HG03064 (cell line): ENCODE measurements around the gene TRPV3.
"Not testable (repeated sequence)": the region's sequence is repeated elsewhere in the genome, so short reads cannot be mapped to it uniquely, and the experiment has no call there.

Experiments
- ATAC-seq: cut with Tn5 transposase; IDR thresholded peaks from one replicate; pipeline ENCODE4 v1.9.1; 2021; ENCODE audit warnings: low read depth; ENCODE audit not compliant: unreplicated experiment

TRPV3 gene

GRCh38 chr17:3527896-3528295 lies 29.7 kb downstream of the TRPV3 start:
- ATAC-seq: no peak

GRCh38 chr17:3527468-3527867 lies 30.1 kb downstream of the TRPV3 start:
- ATAC-seq: no peak

GRCh38 chr17:3526971-3527370 lies 30.6 kb downstream of the TRPV3 start:
- ATAC-seq: no peak

- ATAC-seq: no peak
Observed at GRCh38 chr17:3526491-3526890, 31.1 kb downstream of the TRPV3 start.

GRCh38 chr17:3524024-3524423 lies 33.6 kb downstream of the TRPV3 start:
- ATAC-seq: no peak

- not testable (repeated sequence) for ATAC-seq
Observed at GRCh38 chr17:3519472-3519871, 38.1 kb downstream of the TRPV3 start.

GRCh38 chr17:3514873-3515272 lies 42.7 kb downstream of the TRPV3 start:
- no peak for ATAC-seq

- ATAC-seq: not testable (repeated sequence)
Observed at GRCh38 chr17:3514167-3514566, 43.4 kb downstream of the TRPV3 start.

GRCh38 chr17:3513305-3514035 lies 44.1 kb downstream of the TRPV3 start:
- no peak for ATAC-seq

- ATAC-seq: no peak
Observed at GRCh38 chr17:3512505-3513171, 45.0 kb downstream of the TRPV3 start.

- ATAC-seq: no peak
Observed at GRCh38 chr17:3511852-3512504, 45.6 kb downstream of the TRPV3 start.

GRCh38 chr17:3510090-3510489 lies 47.5 kb downstream of the TRPV3 start:
- no peak for ATAC-seq

- no peak for ATAC-seq
Observed at GRCh38 chr17:3507869-3508268, 49.7 kb downstream of the TRPV3 start.

GRCh38 chr17:3507071-3507470 lies 50.5 kb downstream of the TRPV3 start:
- ATAC-seq: no peak

GRCh38 chr17:3506054-3506453 lies 51.6 kb downstream of the TRPV3 start:
- no peak for ATAC-seq

- no peak for ATAC-seq
Observed at GRCh38 chr17:3505008-3505407, 52.6 kb downstream of the TRPV3 start.

GRCh38 chr17:3503285-3503684 lies 54.3 kb downstream of the TRPV3 start:
- ATAC-seq: no peak

GRCh38 chr17:3502466-3502865 lies 55.1 kb downstream of the TRPV3 start:
- no peak for ATAC-seq

GRCh38 chr17:3501344-3501743 lies 56.3 kb downstream of the TRPV3 start:
- ATAC-seq: no peak

GRCh38 chr17:3497101-3497500 lies 60.5 kb downstream of the TRPV3 start:
- ATAC-seq: no peak

GRCh38 chr17:3485481-3486068 lies 72.0 kb downstream of the TRPV3 start:
- no peak for ATAC-seq
